ENCODE data around the gene ADGRB3.

ADGRB3 gene

GRCh38 chr6:68634726-68635411 lies at the start of gene ADGRB3:
Gene ADGRB3 (plus strand): TSS chr6:68635282. CDS start chr6:68638676, 3,394 bp downstream.
- peak; percentile 28 for DNase-seq (ENCODE audit: low read depth, low spot score)

GRCh38 chr6:68593558-68593957 lies 41.5 kb upstream of the ADGRB3 start:
- no peak for DNase-seq (ENCODE audit: low read depth, low spot score)

GRCh38 chr6:68597642-68598041 lies 37.4 kb upstream of the ADGRB3 start:
- no peak for DNase-seq (ENCODE audit: low read depth, low spot score)

- no peak for DNase-seq (ENCODE audit: low read depth, low spot score)
Observed at GRCh38 chr6:68615938-68616337, 19.1 kb upstream of the ADGRB3 start.

- DNase-seq (ENCODE audit: low read depth, low spot score), result no peak
Observed at GRCh38 chr6:68625998-68626397, 9.1 kb upstream of the ADGRB3 start.

GRCh38 chr6:68628161-68628560 lies 6.9 kb upstream of the ADGRB3 start:
- no peak for DNase-seq (ENCODE audit: low read depth, low spot score)

GRCh38 chr6:68632734-68633133 lies 2.3 kb upstream of the ADGRB3 start:
- DNase-seq (ENCODE audit: low read depth, low spot score), result no peak

GRCh38 chr6:68633281-68633971 lies 1.7 kb upstream of the ADGRB3 start:
- DNase-seq (ENCODE audit: low read depth, low spot score), result no peak

GRCh38 chr6:68633972-68634725 lies 933 bp upstream of the ADGRB3 start:
- DNase-seq (ENCODE audit: low read depth, low spot score), result peak; percentile 28

GRCh38 chr6:68635412-68635705 lies 277 bp downstream of the ADGRB3 start:
- no peak for DNase-seq (ENCODE audit: low read depth, low spot score)

- DNase-seq (ENCODE audit: low read depth, low spot score), result no peak
Observed at GRCh38 chr6:68635706-68636513, 828 bp downstream of the ADGRB3 start.

GRCh38 chr6:68636666-68637065 lies 1.6 kb downstream of the ADGRB3 start:
- DNase-seq (ENCODE audit: low read depth, low spot score), result no peak

GRCh38 chr6:68637071-68637470 lies 2.0 kb downstream of the ADGRB3 start:
- no peak for DNase-seq (ENCODE audit: low read depth, low spot score)

- no peak for DNase-seq (ENCODE audit: low read depth, low spot score)
Observed at GRCh38 chr6:68637782-68638181, 2.7 kb downstream of the ADGRB3 start.

- no peak for DNase-seq (ENCODE audit: low read depth, low spot score)
Observed at GRCh38 chr6:68638230-68638900, 3.3 kb downstream of the ADGRB3 start.

GRCh38 chr6:68639211-68639610 lies 4.1 kb downstream of the ADGRB3 start:
- no peak for DNase-seq (ENCODE audit: low read depth, low spot score)

GRCh38 chr6:68639826-68640490 lies 4.9 kb downstream of the ADGRB3 start:
- no peak for DNase-seq (ENCODE audit: low read depth, low spot score)

GRCh38 chr6:68640491-68640835 lies 5.4 kb downstream of the ADGRB3 start:
- DNase-seq (ENCODE audit: low read depth, low spot score), result no peak

- DNase-seq (ENCODE audit: low read depth, low spot score), result no peak
Observed at GRCh38 chr6:68641172-68641571, 6.1 kb downstream of the ADGRB3 start.

- DNase-seq (ENCODE audit: low read depth, low spot score), result no peak
Observed at GRCh38 chr6:68642081-68642480, 7.0 kb downstream of the ADGRB3 start.

- DNase-seq (ENCODE audit: low read depth, low spot score), result no peak
Observed at GRCh38 chr6:68642977-68643376, 7.9 kb downstream of the ADGRB3 start.

Data from iPS DF 19.7 (cell line).